Measurements from ENCODE around the gene SCAI. TPM values are rescaled to one million over a fixed set of nuclear protein-coding genes. Genes with fewer than 3 reads are reported as not detected.

The SCAI gene
- total RNA-seq, 1 donor = 9.1 TPM

DNA sequence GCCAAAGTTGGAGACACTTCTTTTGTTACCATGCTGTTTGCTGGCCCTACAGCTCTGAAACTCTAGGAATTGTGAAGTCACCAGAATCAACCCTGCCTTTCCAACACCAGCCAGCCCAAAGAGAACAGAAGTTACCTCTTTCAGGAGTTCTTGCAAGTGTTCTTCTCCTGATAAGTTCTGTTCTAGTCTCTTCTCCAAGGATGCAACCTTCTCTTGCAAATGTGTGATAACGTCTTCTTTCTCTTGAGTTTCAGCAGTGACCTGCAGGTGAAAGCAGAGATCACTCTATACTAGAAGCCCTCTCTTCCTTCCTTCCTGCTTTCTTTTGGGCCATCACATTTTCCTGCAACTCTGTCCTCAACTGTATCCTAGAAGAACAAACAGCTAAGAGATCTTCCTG, 231.6 kb downstream of the SCAI start:
- TF ChIP-seq, protein P1, sequence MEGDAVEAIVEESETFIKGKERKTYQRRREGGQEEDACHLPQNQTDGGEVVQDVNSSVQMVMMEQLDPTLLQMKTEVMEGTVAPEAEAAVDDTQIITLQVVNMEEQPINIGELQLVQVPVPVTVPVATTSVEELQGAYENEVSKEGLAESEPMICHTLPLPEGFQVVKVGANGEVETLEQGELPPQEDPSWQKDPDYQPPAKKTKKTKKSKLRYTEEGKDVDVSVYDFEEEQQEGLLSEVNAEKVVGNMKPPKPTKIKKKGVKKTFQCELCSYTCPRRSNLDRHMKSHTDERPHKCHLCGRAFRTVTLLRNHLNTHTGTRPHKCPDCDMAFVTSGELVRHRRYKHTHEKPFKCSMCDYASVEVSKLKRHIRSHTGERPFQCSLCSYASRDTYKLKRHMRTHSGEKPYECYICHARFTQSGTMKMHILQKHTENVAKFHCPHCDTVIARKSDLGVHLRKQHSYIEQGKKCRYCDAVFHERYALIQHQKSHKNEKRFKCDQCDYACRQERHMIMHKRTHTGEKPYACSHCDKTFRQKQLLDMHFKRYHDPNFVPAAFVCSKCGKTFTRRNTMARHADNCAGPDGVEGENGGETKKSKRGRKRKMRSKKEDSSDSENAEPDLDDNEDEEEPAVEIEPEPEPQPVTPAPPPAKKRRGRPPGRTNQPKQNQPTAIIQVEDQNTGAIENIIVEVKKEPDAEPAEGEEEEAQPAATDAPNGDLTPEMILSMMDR (IDR thresholded peaks at IDR 0.05; ENCODE audit: insufficient read depth, low read depth, low read length) = no peak
- no peak for DNase-seq (ENCODE audit: low read depth)
- no peak overlapping the region for H3K4me3 ChIP-seq (ENCODE audit: low read depth, low read length)

DNA sequence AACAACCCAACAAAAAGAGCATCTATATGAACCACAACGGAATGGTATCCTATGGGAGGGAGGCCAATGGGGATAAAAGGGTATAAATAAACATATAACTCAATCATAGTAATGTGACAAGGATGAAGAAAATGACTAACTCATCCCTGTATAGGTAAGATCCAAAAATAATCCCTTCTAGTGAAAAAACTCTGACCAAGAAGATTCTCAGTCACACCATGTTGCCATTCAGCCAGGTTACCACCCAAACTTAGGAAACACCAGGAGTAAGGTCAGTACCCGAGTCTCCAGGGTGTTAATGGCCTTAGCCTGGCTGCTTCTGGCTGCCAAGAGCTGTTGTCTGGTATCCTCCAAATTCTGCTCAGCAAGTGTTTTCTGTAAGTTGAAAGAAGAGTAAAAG, 235.2 kb downstream of the SCAI start:
- TF ChIP-seq, protein P1 (IDR thresholded peaks at IDR 0.05; ENCODE audit: insufficient read depth, low read depth, low read length) = no peak
- no peak for DNase-seq (ENCODE audit: low read depth)
- no peak overlapping the region for H3K4me3 ChIP-seq (ENCODE audit: low read depth, low read length)

DNA sequence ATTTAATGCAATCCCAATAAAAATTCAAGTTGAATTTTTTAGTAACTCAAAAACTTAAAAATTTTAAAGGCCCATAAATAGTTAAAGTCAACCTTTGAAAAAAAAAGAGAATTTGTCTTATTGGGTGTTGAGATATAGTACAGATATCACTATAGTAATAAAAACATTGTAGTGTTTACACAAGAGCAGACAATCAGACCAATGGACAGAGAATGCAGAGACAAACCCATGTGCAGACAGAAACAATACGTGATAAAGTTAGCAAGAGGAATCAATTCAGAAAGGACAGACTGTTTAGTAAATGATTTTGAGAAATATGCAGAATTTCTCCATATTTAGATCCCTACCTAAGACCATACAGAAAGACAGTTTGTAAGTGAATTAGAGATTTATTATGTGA, 236.4 kb downstream of the SCAI start:
- TF ChIP-seq, protein P1 (IDR thresholded peaks at IDR 0.05; ENCODE audit: insufficient read depth, low read depth, low read length) = no peak
- H3K4me3 ChIP-seq (ENCODE audit: low read depth, low read length) = no peak overlapping the region
- DNase-seq (ENCODE audit: low read depth) = no peak

DNA sequence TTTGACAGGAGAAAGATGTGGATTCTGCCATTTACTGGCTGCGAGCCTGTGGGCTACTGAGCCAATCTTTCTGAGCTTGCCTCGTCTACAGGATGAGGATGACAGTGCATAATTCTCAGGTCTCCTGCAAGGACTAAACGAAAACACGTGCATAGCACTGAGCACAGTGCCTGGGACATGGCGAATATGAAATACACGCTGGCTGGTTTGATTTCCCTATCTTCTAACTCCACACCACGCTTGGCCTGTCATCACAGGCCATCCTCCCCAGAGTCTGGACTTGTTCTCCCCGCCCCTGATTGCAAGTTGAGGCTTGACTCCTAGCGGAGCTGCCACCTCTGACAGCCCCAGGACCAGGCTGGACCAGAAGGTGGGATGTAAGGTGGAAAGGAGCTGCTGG, 243.5 kb downstream of the SCAI start:
- no peak overlapping the region for H3K4me3 ChIP-seq (ENCODE audit: low read depth, low read length)
- DNase-seq (ENCODE audit: low read depth) = no peak
- TF ChIP-seq, protein P1 (IDR thresholded peaks at IDR 0.05; ENCODE audit: insufficient read depth, low read depth, low read length) = no peak

DNA sequence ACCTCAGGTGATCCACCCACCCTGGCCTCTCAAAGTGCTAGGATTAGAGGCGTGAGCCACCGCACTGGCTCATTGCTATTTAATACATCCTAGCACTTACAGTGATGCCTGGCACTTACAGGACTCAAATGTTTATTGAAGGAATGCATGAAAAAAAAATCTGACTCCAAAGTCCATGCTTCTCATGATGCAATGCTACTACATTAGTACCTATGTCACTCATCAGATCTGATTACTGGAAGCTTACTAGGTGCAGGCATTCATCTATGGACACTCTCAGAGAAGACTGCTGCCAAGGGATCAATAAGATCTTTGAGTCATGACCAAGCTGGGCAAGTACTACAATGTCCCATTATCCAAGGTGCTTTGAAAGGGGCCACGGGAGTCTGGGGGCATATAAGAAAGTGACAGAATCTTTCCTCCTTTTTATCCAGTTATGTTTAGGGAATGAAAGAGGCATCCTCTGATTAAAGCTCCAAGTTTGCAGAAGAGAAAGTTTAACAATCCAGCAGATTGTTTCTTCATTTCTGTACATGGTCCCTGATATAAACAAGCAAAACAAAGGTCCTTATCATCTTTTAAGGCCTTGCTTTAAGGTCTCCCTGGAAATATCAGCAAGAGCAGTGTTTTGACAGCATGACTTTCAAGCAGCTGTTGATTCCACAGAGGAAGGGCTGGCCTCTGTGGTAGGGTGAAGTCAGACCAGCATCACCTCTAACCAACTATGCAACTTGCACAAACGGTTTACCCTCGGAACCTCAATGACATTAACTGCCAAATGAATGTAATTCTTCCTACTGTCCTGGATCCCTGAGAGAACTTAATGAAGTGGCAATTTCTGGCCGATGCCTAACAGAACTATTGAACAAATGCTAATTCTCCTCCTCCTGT, 245.5 kb downstream of the SCAI start:
- DNase-seq (ENCODE audit: low read depth) = no peak
- TF ChIP-seq, protein P1 (IDR thresholded peaks at IDR 0.05; ENCODE audit: insufficient read depth, low read depth, low read length) = no peak
- no peak overlapping the region for H3K4me3 ChIP-seq (ENCODE audit: low read depth, low read length)

DNA sequence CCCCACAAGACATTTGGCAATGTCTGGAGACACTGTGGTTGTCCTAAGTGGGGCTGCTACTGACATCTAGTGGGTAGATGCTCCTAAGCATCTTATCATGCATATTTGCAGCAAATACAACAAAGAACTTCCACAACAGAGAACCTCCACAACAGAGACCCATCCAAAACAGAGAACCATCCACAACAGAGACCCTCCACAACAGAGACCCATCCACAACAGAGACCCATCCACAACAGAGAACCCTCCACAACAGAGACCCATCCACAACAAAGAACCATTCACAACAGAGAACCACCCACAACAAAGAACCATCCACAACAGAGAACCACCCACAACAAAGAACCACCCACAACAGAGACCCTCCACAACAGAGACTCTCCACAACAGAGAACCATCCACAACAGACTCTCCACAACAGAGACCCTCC, 248.6 kb downstream of the SCAI start:
- no peak overlapping the region for H3K4me3 ChIP-seq (ENCODE audit: low read depth, low read length)
- TF ChIP-seq, protein P1 (IDR thresholded peaks at IDR 0.05; ENCODE audit: insufficient read depth, low read depth, low read length) = peak; percentile 63
- DNase-seq (ENCODE audit: low read depth) = peak; percentile 56
